Measurements from ENCODE around the gene ICA1. TPM values are rescaled to one million over a fixed set of nuclear protein-coding genes. Genes with fewer than 3 reads are reported as not detected.

The ICA1 gene
- total RNA-seq, 4 donors from 2014 or later: 21.0 to 43.3 (median 26.6) TPM

GRCh38 chr7:8089036-8089780, 172.8 kb downstream of the ICA1 start:
- H3K36me3 ChIP-seq: peaks cover 9 to 12% of the 10 kb centered on the region in 2 donors
- DNase-seq: no peak
- H3K27ac ChIP-seq: no peak overlapping the region
- H3K9me3 ChIP-seq: no peaks in the 10 kb centered on the region
- H3K4me1 ChIP-seq: peaks cover 0 to 3% of the 10 kb centered on the region in 2 donors
- no peaks in the 10 kb centered on the region for H3K27me3 ChIP-seq
- no peak overlapping the region for H3K4me3 ChIP-seq (replicated peaks in 1 of 3)
- 95% methylated on average over 6 of the region's 6 CpGs for WGBS, 2 donors
- no peak for TF ChIP-seq CTCF (IDR thresholded peaks at IDR 0.05)
- no peak for TF ChIP-seq POLR2A (IDR thresholded peaks at IDR 0.05)
- intact Hi-C loops (cut with DNase I): no loop called here

- peaks cover 9 to 12% of the 10 kb centered on the region in 2 donors for H3K36me3 ChIP-seq
- H3K4me3 ChIP-seq (replicated peaks in 1 of 3): no peak overlapping the region
- H3K27me3 ChIP-seq: no peaks in the 10 kb centered on the region
- no peak for DNase-seq
- TF ChIP-seq CTCF (IDR thresholded peaks at IDR 0.05) (no peak), POLR2A (IDR thresholded peaks at IDR 0.05) (no peak)
- H3K27ac ChIP-seq: no peak overlapping the region
- intact Hi-C loops (cut with DNase I): no loop called here
- H3K4me1 ChIP-seq: peaks cover 0 to 2% of the 10 kb centered on the region in 2 donors
- 90% methylated on average over 6 of the region's 6 CpGs for WGBS, 2 donors
- no peaks in the 10 kb centered on the region for H3K9me3 ChIP-seq
These were observed 175.7 kb downstream of the ICA1 start for GRCh38 chr7:8086239-8086638.

- 93 to 98% methylated on average over 3 of the region's 3 CpGs for WGBS, 2 donors
- H3K4me3 ChIP-seq (replicated peaks in 1 of 3): no peak overlapping the region
- H3K27me3 ChIP-seq: no peaks in the 10 kb centered on the region
- H3K36me3 ChIP-seq: peaks cover 9 to 12% of the 10 kb centered on the region in 2 donors
- intact Hi-C loops (cut with DNase I): no loop called here
- no peak for DNase-seq
- no peaks in the 10 kb centered on the region for H3K9me3 ChIP-seq
- H3K4me1 ChIP-seq: no peaks in the 10 kb centered on the region
- TF ChIP-seq CTCF (IDR thresholded peaks at IDR 0.05): no peak
- TF ChIP-seq POLR2A (IDR thresholded peaks at IDR 0.05): no peak
- H3K27ac ChIP-seq: no peak overlapping the region
These were observed 176.5 kb downstream of the ICA1 start for GRCh38 chr7:8085420-8085819.

- H3K4me3 ChIP-seq (replicated peaks in 1 of 3): no peak overlapping the region
- H3K27me3 ChIP-seq: no peaks in the 10 kb centered on the region
- WGBS, 2 donors: 92 to 94% methylated on average over 5 of the region's 5 CpGs
- H3K36me3 ChIP-seq: peaks cover 9 to 12% of the 10 kb centered on the region in 2 donors
- TF ChIP-seq POLR2A (IDR thresholded peaks at IDR 0.05) (no peak), CTCF (IDR thresholded peaks at IDR 0.05) (no peak)
- no peak overlapping the region for H3K27ac ChIP-seq
- intact Hi-C loops (cut with DNase I): no loop called here
- H3K4me1 ChIP-seq: no peaks in the 10 kb centered on the region
- no peak for DNase-seq
- H3K9me3 ChIP-seq: no peaks in the 10 kb centered on the region
These were observed 177.1 kb downstream of the ICA1 start for GRCh38 chr7:8084836-8085235.

GRCh38 chr7:8082762-8083161, 179.2 kb downstream of the ICA1 start:
- H3K4me3 ChIP-seq (replicated peaks in 1 of 3): no peak overlapping the region
- intact Hi-C loops (cut with DNase I): no loop called here
- H3K36me3 ChIP-seq: peaks cover 9 to 12% of the 10 kb centered on the region in 2 donors
- no peaks in the 10 kb centered on the region for H3K27me3 ChIP-seq
- no peak for DNase-seq
- 96 to 97% methylated on average over 2 of the region's 2 CpGs for WGBS, 2 donors
- no peak for TF ChIP-seq CTCF (IDR thresholded peaks at IDR 0.05)
- TF ChIP-seq POLR2A (IDR thresholded peaks at IDR 0.05): no peak
- no peaks in the 10 kb centered on the region for H3K9me3 ChIP-seq
- H3K27ac ChIP-seq: no peak overlapping the region
- H3K4me1 ChIP-seq: no peaks in the 10 kb centered on the region

All from thyroid gland (tissue), 4 donors.